Measurements from ENCODE around the gene CHPF2.

CHPF2 gene

DNA sequence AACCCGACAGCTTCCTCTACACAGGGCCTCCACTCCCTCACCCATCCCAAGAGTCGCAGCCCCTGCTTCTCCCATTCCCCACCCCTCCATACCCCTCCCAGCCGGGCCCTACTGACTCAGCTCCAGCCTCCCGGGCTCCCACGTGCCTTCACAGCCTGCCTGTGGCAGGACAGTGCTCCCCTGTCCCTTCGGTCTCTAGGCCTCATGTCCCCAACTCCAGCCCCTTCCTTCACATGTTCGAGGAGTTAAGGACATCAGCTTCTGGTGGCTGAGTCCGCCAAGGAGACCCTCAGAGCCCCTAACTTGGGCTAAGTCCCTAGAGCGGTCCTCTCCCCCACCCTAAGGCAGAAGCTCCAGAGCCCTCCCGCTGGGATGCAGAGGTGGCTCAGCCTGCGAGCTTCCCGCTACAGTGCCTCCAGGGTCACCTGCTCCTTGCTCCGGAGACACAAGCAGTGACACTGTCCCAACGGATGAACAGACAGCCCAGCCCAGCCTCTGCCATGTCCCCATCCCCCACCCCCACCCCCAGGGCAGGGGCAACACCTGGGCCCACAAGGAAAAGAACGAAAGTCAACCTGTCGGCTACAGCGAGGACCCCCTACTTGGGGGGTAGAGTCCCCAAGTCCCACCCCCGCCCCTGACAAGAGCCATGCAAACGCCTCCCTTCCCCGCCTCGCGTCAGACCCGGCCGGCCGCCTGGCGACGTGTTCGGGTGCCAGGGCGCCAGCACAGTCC lies 15.5 kb downstream of the CHPF2 start:
- no peak for DNase-seq

GRCh38 chr7:151248346-151249033 lies 16.2 kb downstream of the CHPF2 start, which contains the start of gene SMARCD3:
Gene SMARCD3, minus strand, starts transcription at chr7:151248694. Its CDS starts 132 bp downstream, at chr7:151248562.
- DNase-seq: no peak

DNA sequence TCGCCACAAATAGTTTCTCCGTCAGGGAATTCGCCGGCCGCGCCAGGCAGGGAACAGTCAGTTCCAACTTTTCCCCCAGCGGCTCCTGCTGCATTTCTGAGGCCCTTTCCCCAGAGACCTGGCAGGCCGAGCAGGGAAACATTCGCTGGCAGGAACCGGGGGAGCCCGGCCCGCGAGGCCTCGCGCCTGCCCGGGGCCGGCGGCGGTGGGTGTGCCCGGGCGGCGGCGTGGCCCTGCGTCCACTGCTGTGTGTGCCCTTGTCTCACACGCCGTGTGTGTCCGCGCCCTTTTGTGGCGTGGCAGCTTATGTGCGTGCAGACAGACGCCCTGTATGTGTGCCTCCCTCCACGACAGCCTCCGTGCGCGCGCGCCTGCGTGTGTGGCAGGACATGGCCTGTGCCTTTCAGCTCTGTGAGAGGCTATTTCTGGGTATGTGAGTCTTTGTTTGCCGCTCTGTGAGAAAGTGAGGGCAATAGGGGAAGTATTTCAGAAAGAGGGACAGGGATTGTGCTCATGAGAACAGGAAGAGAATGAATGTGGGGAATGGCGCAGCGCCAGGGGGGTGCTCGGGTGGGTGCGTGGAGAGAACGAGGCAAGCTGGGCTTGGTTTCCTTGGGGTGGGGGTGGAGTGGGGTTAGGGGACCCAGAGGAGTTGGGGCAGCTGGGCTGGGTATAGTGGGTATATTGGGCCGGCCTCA lies 16.9 kb downstream of the CHPF2 start:
- DNase-seq: peak; percentile 46

GRCh38 chr7:151249732-151250072 lies 17.4 kb downstream of the CHPF2 start:
- no peak for DNase-seq

DNA sequence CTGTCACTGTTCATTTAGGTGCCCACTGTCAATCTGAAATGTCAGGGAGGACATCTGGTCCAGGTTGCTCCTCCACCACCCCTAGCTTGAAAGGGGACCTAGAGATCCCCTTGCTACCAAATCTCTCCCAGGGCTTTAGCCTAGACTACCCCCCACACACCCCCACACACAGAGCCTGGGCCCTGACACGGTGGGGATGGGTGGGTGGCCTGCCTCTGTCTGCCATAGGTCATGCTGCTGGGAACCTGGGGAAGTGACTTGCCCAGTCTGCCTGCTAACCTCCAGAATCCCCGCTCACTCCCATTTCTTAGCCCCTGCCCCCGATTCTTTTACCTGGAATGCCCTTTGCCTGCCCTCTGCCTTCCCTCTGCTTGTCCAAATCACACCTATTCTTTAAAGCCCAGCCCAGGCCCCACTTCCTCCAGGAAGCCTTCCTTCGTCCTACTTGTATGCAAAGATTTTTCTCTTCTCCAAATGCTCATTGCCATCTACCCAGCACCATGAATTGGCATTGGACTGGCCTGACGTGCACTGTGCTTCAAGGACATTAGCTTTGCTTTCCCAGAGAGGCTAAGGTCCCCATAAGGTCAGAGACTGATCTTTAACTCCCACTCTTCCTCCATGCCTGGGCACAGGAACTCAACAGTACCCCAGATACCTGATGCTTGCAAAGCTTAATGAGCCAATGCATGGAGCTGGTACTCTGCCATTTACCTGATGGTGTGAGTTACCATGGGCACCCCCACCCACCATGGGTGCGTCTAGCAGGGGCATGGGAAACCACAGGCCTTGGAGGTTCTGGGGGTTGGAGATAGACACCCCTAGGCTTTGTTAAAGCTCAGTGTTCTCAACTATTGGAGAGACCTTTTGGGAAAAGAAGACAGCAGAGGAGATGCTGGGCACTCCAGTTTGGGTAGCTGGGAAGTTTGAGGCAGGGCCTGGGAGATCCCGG lies 18.2 kb downstream of the CHPF2 start:
- DNase-seq: no peak

DNA sequence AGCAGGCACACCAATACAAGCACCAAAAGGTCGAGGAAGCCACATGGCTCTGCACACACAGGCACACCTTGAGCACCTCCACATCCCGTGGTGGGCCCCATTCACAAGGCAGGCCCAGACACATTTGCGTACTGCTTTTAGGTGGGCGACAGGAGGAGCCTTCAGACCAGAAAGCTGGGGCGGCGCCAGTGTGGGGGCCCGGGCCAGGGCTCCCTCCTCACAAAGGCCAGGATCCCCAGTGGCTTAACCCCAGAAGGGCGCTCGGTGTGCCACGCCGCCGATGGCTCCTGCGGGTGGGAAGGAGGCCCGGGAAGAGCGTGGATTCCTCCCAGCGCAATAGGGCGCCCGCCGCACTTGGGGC lies 19.0 kb downstream of the CHPF2 start:
- DNase-seq: no peak

GRCh38 chr7:151251689-151252560 lies 19.6 kb downstream of the CHPF2 start:
- DNase-seq: no peak

DNA sequence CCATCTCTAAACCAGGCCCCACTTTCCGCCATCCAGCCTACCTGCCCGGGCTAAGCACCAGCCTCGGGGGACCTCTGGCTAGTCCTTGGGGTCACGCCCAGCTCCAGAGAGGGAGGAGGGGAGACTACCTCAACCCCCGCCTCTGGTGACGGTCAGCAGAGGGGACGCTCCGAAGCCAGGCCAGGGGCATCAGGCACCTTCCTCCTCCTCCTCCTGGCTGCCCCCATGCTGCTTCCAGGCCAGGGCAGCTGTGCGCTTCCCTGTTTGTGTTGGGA lies 20.2 kb downstream of the CHPF2 start:
- no peak for DNase-seq

GRCh38 chr7:151252961-151253711 lies 20.9 kb downstream of the CHPF2 start:
- DNase-seq: no peak

DNA sequence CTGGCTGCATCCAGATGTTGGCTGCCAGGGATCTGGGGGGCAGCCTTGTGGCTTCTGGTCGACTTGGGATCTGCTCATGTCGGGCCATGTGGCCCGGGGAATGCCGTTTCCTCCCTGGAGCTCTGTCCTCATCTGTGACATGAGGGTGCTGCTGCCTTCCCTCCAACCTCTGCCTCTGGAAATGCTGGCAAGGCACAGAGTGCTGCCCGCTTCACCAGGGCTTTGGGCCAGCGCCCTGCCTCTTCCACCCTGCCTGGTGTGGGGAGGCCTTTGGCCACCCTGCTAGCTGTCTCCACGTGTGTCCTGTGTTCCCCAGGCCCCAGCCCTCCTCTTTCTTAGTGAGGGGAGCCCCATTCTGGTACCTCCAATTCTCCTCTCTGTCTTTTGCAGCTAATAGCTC lies 22.0 kb downstream of the CHPF2 start:
- no peak for DNase-seq

- DNase-seq: no peak
These were observed 22.6 kb downstream of the CHPF2 start for GRCh38 chr7:151254851-151255250.

- DNase-seq: no peak
These were observed 23.1 kb downstream of the CHPF2 start for GRCh38 chr7:151255390-151255789.

DNA sequence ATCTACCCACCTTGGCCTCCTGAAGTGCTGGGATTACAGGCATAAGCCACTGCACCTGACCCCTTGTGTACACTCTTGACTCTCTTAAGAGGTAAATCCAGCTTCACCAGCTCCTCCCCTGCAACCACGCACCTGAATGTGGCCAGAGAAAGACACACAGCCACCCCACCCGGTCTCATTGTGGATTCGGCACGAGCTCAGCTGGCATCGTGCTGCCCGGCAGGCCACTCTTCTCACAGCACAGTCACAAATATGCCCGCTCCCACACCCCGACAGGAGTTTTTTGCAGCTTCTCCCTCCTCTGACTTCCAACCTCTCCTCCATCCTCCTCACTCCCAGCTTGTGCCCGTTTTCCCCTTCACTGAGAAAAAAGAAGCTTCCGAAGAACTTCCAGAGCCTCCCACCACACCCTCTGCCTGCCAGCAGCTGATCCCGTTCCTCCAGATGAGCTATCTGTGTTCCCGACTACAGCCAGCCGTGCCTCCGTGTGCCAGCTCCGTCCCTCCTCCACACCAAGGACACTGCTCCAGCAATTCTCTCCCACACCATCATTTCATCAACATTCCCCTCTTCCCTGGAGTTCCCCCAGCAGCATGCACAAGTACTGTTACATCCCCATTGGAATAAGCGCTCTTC lies 24.2 kb downstream of the CHPF2 start:
- DNase-seq: no peak

GRCh38 chr7:151257990-151258389 lies 25.7 kb downstream of the CHPF2 start:
- DNase-seq: no peak

GRCh38 chr7:151260471-151260870 lies 28.2 kb downstream of the CHPF2 start:
- DNase-seq: no peak

GRCh38 chr7:151260883-151261282 lies 28.6 kb downstream of the CHPF2 start:
- no peak for DNase-seq

GRCh38 chr7:151261529-151261928 lies 29.2 kb downstream of the CHPF2 start:
- no peak for DNase-seq

DNA sequence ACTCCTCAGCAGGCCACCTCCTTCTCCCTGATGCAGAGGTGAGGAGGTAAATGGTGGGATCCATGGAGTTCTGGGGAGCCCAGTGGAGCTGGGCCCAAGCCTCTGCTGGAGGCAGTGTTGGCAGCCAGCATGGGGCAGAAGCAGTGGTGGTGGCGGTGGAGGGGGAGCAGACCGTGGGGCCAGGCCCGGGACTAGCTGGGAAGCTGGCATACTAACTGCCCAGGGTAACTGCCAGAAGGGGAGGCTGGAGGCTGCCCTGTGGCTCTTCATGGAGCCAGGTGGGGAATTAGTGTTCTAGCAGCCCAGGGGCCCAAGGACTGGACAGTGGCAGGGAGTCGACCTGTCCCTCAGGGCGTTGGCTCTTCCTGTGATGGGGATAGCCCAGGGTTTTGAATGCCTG lies 32.3 kb downstream of the CHPF2 start:
- DNase-seq: no peak

GRCh38 chr7:151265351-151265931 lies 33.2 kb downstream of the CHPF2 start:
- no peak for DNase-seq

DNA sequence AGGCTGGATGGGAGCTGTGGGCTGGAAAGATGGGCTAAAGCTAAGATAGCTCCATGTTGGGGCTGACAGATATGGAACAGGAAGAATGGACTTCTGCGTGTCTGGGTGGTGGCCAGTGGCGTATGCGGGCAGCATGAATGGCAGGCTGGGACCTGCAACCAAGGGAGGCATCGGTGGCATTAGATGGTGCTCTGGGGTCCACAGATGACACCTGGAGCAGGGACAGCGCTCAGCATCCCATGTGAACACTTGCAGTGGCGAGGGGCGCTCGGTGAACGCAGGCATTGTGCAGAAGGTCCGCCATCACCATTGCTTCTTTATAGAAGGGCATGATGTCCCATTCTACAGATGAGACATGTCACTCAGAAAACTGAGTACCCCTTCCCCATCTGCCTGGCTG lies 37.2 kb downstream of the CHPF2 start:
- DNase-seq: no peak

Data from activated CD4-positive, alpha-beta T cell treated with anti-CD3 and anti-CD28 coated beads for 48 hours (primary cell).